NCI-H146 (cell line): ENCODE measurements around the gene GLE1.
A peak's percentile ranks its signal among the peaks of the same experiment; 100 is the strongest.

ENCODE experiments used
- DNase-seq: peaks from one replicate; lab custom pipeline; 2025; lab: John Stamatoyannopoulos, UW

Gene GLE1

GRCh38 chr9:128504485-128505413 is at the start of gene GLE1:
Gene GLE1 (plus strand): TSS chr9:128504719. CDS start chr9:128504806, 87 bp downstream.
- peak; percentile 87 for DNase-seq

- DNase-seq, result peak; percentile 69
These were observed 49.5 kb upstream of the GLE1 start for GRCh38 chr9:128454991-128455390.

GRCh38 chr9:128455849-128456612 is 48.5 kb upstream of the GLE1 start, which contains the start of gene ODF2:
Gene ODF2 (plus strand): TSS chr9:128456006. CDS start chr9:128456092, 86 bp downstream.
- DNase-seq, result peak; percentile 96

- DNase-seq, result peak; percentile 74
These were observed 47.9 kb upstream of the GLE1 start for GRCh38 chr9:128456613-128457061.

- DNase-seq, result no peak
These were observed 47.3 kb upstream of the GLE1 start for GRCh38 chr9:128457207-128457606.

- no peak for DNase-seq
These were observed 45.5 kb upstream of the GLE1 start for GRCh38 chr9:128459011-128459410.

GRCh38 chr9:128469070-128469469 is 35.4 kb upstream of the GLE1 start:
- no peak for DNase-seq

GRCh38 chr9:128470560-128470959 is 34.0 kb upstream of the GLE1 start:
- DNase-seq, result no peak

GRCh38 chr9:128473104-128473503 is 31.4 kb upstream of the GLE1 start:
- DNase-seq, result no peak

- DNase-seq, result no peak
These were observed 28.7 kb upstream of the GLE1 start for GRCh38 chr9:128475867-128476266.

GRCh38 chr9:128479262-128479661 is 25.3 kb upstream of the GLE1 start:
- DNase-seq, result no peak

- DNase-seq, result no peak
These were observed 23.0 kb upstream of the GLE1 start for GRCh38 chr9:128481561-128481960.

GRCh38 chr9:128482186-128482585 is 22.3 kb upstream of the GLE1 start:
- no peak for DNase-seq

GRCh38 chr9:128484686-128485413 is 19.7 kb upstream of the GLE1 start:
- no peak for DNase-seq

- no peak for DNase-seq
These were observed 19.1 kb upstream of the GLE1 start for GRCh38 chr9:128485414-128485855.

- no peak for DNase-seq
These were observed 18.3 kb upstream of the GLE1 start for GRCh38 chr9:128486201-128486600.

GRCh38 chr9:128493424-128493823 is 11.1 kb upstream of the GLE1 start:
- DNase-seq, result no peak

- DNase-seq, result peak; percentile 87
These were observed 10.3 kb upstream of the GLE1 start for GRCh38 chr9:128494108-128494745.

GRCh38 chr9:128494746-128495129 is 9.8 kb upstream of the GLE1 start:
- peak; percentile 28 for DNase-seq

- DNase-seq, result no peak
These were observed 9.2 kb upstream of the GLE1 start for GRCh38 chr9:128495296-128495695.

GRCh38 chr9:128495804-128496417 is 8.6 kb upstream of the GLE1 start:
- DNase-seq, result no peak
